CD4-positive, alpha-beta memory T cell (primary cell): ENCODE data around the gene RPP14. TPM values are rescaled to one million over a fixed set of nuclear protein-coding genes. Genes with fewer than 3 reads are reported as not detected.
A peak's percentile ranks its signal among the peaks of the same experiment; 100 is the strongest.
"Not testable (repeated sequence)": the region's sequence is repeated elsewhere in the genome, so short reads cannot be mapped to it uniquely, and the experiment has no call there.

Experiments used
- CTCF ChIA-PET: fragments of 350-600 bp; sonication (Branson Sonifier 250); formaldehyde crosslinking; loops from one replicate; lab custom pipeline; 2021; ENCODE audit warnings: inconsistent platforms; ENCODE audit not compliant: partially characterized antibody; lab: Charles Lee
- POLR2A ChIA-PET: fragments of 350-600 bp; sonication (Branson Sonifier 250); formaldehyde crosslinking; loops from one replicate; lab custom pipeline; 2021; ENCODE audit not compliant: partially characterized antibody; lab: Charles Lee
- DNase-seq, 5 donors: peaks; one replicate each; pipeline versions ENCODE4 v3.0.0 to v3.0.0-alpha.2; 2020 to 2022; ENCODE audit warnings: mixed read lengths in 1 of 5
- H3K27ac ChIP-seq: one replicate; pipeline ENCODE4 v1.7.0; 2013; ENCODE audit warnings: low read depth, low read length
- H3K27me3 ChIP-seq: 2 replicates; pipeline ENCODE4 v1.7.0; 2013; ENCODE audit warnings: mild to moderate bottlenecking, low read length, moderate library complexity; ENCODE audit not compliant: insufficient read depth
- H3K36me3 ChIP-seq: 2 replicates; pipeline ENCODE4 v1.7.0; 2013; ENCODE audit warnings: mild to moderate bottlenecking, low read length, moderate library complexity; ENCODE audit not compliant: insufficient read depth
- H3K4me1 ChIP-seq: 2 replicates; pipeline ENCODE4 v1.7.0; 2013; ENCODE audit warnings: mild to moderate bottlenecking, low read length, moderate library complexity; ENCODE audit not compliant: insufficient read depth
- H3K4me3 ChIP-seq, 2 donors: one replicate each; pipeline ENCODE4 v1.7.0; 2013; ENCODE audit warnings: low read length in 2 of 2, mild to moderate bottlenecking in 1 of 2
- H3K9me3 ChIP-seq, 2 donors: one replicate each; pipeline ENCODE4 v1.7.0; 2013; ENCODE audit warnings: low read length in 2 of 2, control low read depth in 1 of 2; ENCODE audit not compliant: control insufficient read depth in 1 of 2
- H3K27ac Mint-ChIP-seq, 7 donors: one replicate each; pipeline ENCODE4 v1.8.0; 2020 to 2021; ENCODE audit warnings: mixed read lengths in 7 of 7, mild to moderate bottlenecking in 6 of 7, inconsistent platforms in 3 of 7, moderate library complexity in 3 of 7
- H3K27me3 Mint-ChIP-seq, 2 donors: one replicate each; pipeline ENCODE4 v1.8.0; 2020 to 2021; ENCODE audit warnings: mixed read lengths in 2 of 2
- H3K36me3 Mint-ChIP-seq, 2 donors: one replicate each; pipeline ENCODE4 v1.8.0; 2020 to 2021; ENCODE audit warnings: mixed read lengths in 2 of 2, inconsistent platforms in 1 of 2, mild to moderate bottlenecking in 1 of 2
- H3K4me1 Mint-ChIP-seq, 4 donors: one replicate each; pipeline ENCODE4 v1.8.0; 2020 to 2021; ENCODE audit warnings: mixed read lengths in 4 of 4, mild to moderate bottlenecking in 1 of 4
- H3K4me3 Mint-ChIP-seq, 8 donors: one replicate each; pipeline ENCODE4 v1.8.0; 2020 to 2021; ENCODE audit warnings: mixed read lengths in 8 of 8, mild to moderate bottlenecking in 7 of 8, moderate library complexity in 6 of 8, inconsistent platforms in 3 of 8
- H3K9me3 Mint-ChIP-seq, 8 donors: one replicate each; pipeline ENCODE4 v1.8.0; 2020 to 2021; ENCODE audit warnings: mixed read lengths in 8 of 8, mild to moderate bottlenecking in 5 of 8, inconsistent platforms in 3 of 8, moderate library complexity in 1 of 8
- intact Hi-C: fragments of 100-400 bp; cut with micrococcal nuclease; formaldehyde crosslinking; loops from one replicate; pipeline ENCODE4 v1.15.1; 2023
- polyA plus RNA-seq, 2 donors: library from polyadenylated mRNA; unstranded; fragments of 300-500 nt; fragmentation: Illumina TruSeq; gene quantifications; one replicate each; pipeline ENCODE4 v1.2.3, GENCODE V29; 2021
- total RNA-seq, 2 experiments: library from RNA; stranded (reverse); gene quantifications; one replicate each; pipeline ENCODE4 v1.2.3, GENCODE V29; 2021

RPP14 gene
- total and polyA plus RNA-seq, 4 experiments from 2014 or later = 6.1 to 15.4 (median 10.7) TPM

DNA sequence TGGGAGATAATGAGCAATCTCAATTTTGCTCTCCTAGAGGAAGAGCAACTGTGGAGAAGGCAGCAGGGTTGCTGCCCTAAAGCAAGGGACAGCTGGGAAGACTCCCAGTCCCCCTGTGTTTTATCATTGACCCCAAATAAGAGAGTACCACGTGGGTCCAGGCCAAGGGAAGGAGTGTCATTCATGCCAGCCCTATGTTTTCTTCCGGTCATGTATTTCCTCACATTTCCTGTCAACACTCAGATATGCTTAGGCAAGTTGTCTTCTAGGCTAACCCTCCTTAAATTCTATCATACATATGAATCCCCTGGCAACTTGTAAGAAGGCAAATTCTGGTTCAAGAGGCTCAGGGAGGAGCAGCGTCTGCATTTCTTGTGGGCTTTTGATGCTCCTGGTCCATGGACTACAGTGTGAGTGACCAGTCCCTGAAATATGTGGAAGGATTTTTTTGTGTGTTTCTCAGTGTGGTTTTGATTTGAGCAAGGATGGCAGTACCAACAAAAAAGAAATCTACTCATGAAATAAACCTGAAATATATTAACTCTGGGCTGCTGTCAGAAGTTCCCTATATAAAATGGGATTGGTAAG, 31.9 kb upstream of the RPP14 start:
- Histone ChIP-seq H3K4me1 (no peaks in the 10 kb centered on the region), H3K27ac (no peak overlapping the region), H3K36me3 (no peaks in the 10 kb centered on the region), H3K9me3 (no peaks in the 10 kb centered on the region), H3K4me3 (no peak overlapping the region), H3K27me3 (no peaks in the 10 kb centered on the region)
- POLR2A ChIA-PET = no interaction called here
- Mint-ChIP-seq H3K27ac (no peak overlapping the region), H3K36me3 (peaks cover 28 to 58% of the 10 kb centered on the region in 2 donors), H3K9me3 (peaks cover 0 to 3% (median 2%) of the 10 kb centered on the region in 8 donors), H3K27me3 (no peaks in the 10 kb centered on the region), H3K4me1 (no peaks in the 10 kb centered on the region), H3K4me3 (no peak overlapping the region)
- no peak for DNase-seq
- intact Hi-C loops = no loop called here
- CTCF ChIA-PET = no interaction called here

DNA sequence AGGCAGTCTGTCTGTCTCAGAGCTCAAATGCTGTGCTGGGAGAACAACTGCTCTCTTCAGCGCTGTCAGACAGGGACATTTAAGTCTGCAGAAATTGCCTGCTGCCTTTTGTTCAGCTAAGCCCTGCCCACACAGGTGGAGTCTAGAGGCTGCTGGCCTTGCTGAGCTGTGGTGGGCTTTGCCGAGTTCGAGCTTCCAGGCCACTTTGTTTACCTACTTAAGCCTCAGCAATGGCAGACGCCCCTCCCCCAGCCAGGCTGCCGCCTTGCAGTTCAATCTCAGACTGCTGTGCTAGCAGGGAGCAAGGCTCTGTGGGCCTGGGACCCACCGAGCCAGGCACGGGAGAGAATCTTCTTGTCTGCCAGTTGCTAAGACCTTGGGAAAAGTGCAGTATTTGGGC, 25.0 kb upstream of the RPP14 start:
- no peaks in the 10 kb centered on the region for H3K9me3 ChIP-seq
- peaks cover 0 to 4% (median 0%) of the 10 kb centered on the region in 8 donors for H3K9me3 Mint-ChIP-seq
- H3K4me3 ChIP-seq = no peak overlapping the region
- H3K36me3 Mint-ChIP-seq = peaks cover 11 to 54% of the 10 kb centered on the region in 2 donors
- no peaks in the 10 kb centered on the region for H3K4me1 Mint-ChIP-seq
- CTCF ChIA-PET = no interaction called here
- no peak overlapping the region for H3K4me3 Mint-ChIP-seq
- H3K36me3 ChIP-seq = no peaks in the 10 kb centered on the region
- intact Hi-C loops = no loop called here
- H3K27ac Mint-ChIP-seq = no peak overlapping the region
- H3K27ac ChIP-seq = no peak overlapping the region
- POLR2A ChIA-PET = no interaction called here
- H3K27me3 Mint-ChIP-seq = no peaks in the 10 kb centered on the region
- no peak for DNase-seq
- H3K27me3 ChIP-seq = no peaks in the 10 kb centered on the region
- H3K4me1 ChIP-seq = no peaks in the 10 kb centered on the region

DNA sequence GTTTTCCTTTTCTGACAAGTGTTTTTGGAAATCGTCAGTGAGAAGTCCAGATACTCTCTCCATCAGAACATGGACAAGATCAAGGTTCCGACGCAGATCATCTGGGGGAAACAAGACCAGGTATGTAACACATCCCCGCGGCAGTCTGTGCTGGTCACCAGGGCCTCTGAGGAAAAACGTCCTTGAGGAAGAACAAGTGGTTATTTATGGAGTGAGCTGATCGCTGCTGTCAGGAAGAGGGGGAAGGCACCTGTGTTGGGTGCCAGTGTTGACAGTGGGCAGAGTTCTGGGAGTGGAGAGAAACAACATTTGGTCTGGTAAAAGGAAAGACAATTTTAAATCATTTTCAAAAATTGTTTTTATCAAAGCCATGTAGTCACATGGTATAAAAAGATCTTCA, 20.7 kb upstream of the RPP14 start:
- no peak for DNase-seq
- H3K4me1 Mint-ChIP-seq = no peaks in the 10 kb centered on the region
- H3K27ac Mint-ChIP-seq = no peak overlapping the region
- ChIA-PET POLR2A (no interaction called here), CTCF (interaction anchor here (1.5 to 1.7 kb wide), 2 partner anchors 21 kb away, joined by 3 to 4 read pairs; partner anchors contain the start of genes HTD2 and RPP14)
- H3K4me3 ChIP-seq = no peak overlapping the region
- peaks cover 0 to 2% (median 0%) of the 10 kb centered on the region in 8 donors for H3K9me3 Mint-ChIP-seq
- H3K36me3 ChIP-seq = no peaks in the 10 kb centered on the region
- no peaks in the 10 kb centered on the region for H3K9me3 ChIP-seq
- H3K4me1 ChIP-seq = no peaks in the 10 kb centered on the region
- no peaks in the 10 kb centered on the region for H3K27me3 ChIP-seq
- no peak overlapping the region for H3K4me3 Mint-ChIP-seq
- intact Hi-C loops = no loop called here
- peaks cover 10 to 14% of the 10 kb centered on the region in 2 donors for H3K36me3 Mint-ChIP-seq
- no peak overlapping the region for H3K27ac ChIP-seq
- no peaks in the 10 kb centered on the region for H3K27me3 Mint-ChIP-seq

DNA sequence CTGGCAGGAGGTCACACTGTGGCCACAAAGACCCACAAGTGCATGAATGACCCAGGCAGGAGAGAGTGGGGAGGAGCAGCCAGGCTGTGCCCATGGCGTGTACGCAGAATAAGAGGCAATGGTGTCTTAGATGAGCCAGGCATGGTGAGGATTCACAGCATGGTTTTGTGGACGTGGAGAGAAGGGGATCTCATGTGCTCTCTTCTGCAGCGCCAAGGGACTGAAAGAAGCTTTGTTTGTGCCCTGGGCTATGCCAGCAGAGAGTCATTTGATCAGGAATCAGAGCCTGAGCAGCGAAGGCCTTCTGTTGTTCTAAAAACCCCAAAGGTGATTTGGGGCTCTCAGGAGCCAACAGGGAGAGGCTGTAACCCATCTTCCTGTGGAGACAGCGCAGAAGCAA, 18.7 kb upstream of the RPP14 start:
- H3K9me3 ChIP-seq = no peaks in the 10 kb centered on the region
- ChIA-PET POLR2A (no interaction called here), CTCF (no interaction called here)
- H3K9me3 Mint-ChIP-seq = peaks cover 0 to 5% (median 0%) of the 10 kb centered on the region in 8 donors
- H3K36me3 Mint-ChIP-seq = peaks cover 10 to 15% of the 10 kb centered on the region in 2 donors
- no peaks in the 10 kb centered on the region for H3K36me3 ChIP-seq
- H3K27ac Mint-ChIP-seq = peak overlapping the region in 1 of 7 donors; percentile 72
- DNase-seq = no peak
- H3K4me3 Mint-ChIP-seq = no peak overlapping the region
- no peaks in the 10 kb centered on the region for H3K4me1 ChIP-seq
- no peaks in the 10 kb centered on the region for H3K27me3 ChIP-seq
- no peak overlapping the region for H3K27ac ChIP-seq
- no peaks in the 10 kb centered on the region for H3K27me3 Mint-ChIP-seq
- intact Hi-C loops = no loop called here
- no peak overlapping the region for H3K4me3 ChIP-seq
- no peaks in the 10 kb centered on the region for H3K4me1 Mint-ChIP-seq

DNA sequence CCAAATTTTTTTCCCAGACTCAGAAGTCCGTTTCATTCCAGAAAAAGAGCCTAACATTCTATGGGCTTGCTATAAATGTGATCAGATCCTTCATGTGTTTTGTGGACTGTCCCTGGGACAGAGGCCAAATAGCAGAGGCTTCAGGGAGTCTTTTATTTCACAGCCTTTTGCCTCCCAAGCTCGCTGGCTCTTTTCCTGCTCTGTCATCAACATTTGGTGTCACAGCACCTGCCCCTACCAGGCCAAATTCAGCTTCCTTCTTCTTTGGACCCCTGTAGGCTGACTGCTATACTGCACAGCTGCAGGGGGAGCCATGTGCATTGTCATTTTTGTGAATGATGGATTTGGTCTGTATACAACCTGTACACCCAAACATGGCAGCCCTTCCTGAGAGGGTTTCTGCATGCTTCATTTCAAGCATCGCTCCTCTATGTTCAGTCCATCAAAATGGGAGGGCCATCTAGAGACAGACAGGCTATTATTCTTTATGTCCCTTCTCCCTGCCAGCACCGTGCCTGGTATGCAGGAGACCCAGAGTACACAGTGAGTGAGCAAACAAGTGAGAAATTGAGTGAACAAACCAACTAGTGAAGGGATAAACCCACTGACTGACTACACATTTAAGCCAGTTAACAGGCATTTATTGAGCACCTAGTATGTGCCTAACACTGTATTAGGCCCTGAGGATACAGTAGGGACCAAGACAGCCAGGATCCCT, 17.9 kb upstream of the RPP14 start:
- peaks cover 0 to 5% (median 0%) of the 10 kb centered on the region in 8 donors for H3K9me3 Mint-ChIP-seq
- DNase-seq = no peak
- H3K27ac Mint-ChIP-seq = no peak overlapping the region

DNA sequence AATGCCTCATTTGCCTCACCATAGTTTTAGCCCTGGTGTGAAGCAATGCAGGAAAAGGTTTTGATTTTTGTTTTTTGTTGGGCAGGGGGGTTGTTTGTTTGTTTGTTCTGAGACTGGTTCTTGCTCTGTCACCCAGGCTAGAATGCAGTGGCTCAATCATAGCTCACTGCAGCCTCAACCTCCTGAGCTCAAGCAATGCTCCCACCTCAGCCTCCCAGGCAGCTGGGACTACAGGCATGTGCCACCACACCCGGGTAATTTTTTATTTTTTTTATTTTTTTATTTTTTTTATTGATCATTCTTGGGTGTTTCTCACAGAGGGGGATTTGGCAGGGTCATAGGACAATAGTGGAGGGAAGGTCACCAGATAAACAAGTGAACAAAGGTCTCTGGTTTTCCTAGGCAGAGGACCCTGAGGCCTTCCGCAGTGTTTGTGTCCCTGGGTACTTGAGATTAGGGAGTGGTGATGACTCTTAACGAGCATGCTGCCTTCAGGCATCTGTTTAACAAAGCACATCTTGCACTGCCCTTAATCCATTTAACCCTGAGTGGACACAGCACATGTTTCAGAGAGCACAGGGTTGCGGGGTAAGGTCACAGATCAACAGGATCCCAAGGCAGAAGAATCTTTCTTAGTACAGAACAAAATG, 17.0 kb upstream of the RPP14 start:
- H3K9me3 Mint-ChIP-seq, H3K4me3 Mint-ChIP-seq, POLR2A ChIA-PET, H3K27me3 Mint-ChIP-seq, H3K27ac ChIP-seq, intact Hi-C loops, H3K4me1 Mint-ChIP-seq, CTCF ChIA-PET, H3K27ac Mint-ChIP-seq, H3K36me3 ChIP-seq, DNase-seq, H3K27me3 ChIP-seq, H3K9me3 ChIP-seq, H3K4me3 ChIP-seq, H3K4me1 ChIP-seq: not testable (repeated sequence)
- H3K36me3 Mint-ChIP-seq = peaks cover 12 to 15% of the 10 kb centered on the region in 2 donors

More for the DNA sequence above, 17.9 kb upstream of the RPP14 start:
- H3K4me1 Mint-ChIP-seq = no peaks in the 10 kb centered on the region
- ChIA-PET CTCF (no interaction called here), POLR2A (no interaction called here)
- no peaks in the 10 kb centered on the region for H3K36me3 ChIP-seq
- H3K27me3 ChIP-seq = no peaks in the 10 kb centered on the region
- no peaks in the 10 kb centered on the region for H3K27me3 Mint-ChIP-seq
- H3K27ac ChIP-seq = no peak overlapping the region
- H3K4me3 Mint-ChIP-seq = no peak overlapping the region
- no peaks in the 10 kb centered on the region for H3K9me3 ChIP-seq
- H3K4me1 ChIP-seq = no peaks in the 10 kb centered on the region
- H3K36me3 Mint-ChIP-seq = peaks cover 10 to 15% of the 10 kb centered on the region in 2 donors
- intact Hi-C loops = no loop called here
- H3K4me3 ChIP-seq = no peak overlapping the region

DNA sequence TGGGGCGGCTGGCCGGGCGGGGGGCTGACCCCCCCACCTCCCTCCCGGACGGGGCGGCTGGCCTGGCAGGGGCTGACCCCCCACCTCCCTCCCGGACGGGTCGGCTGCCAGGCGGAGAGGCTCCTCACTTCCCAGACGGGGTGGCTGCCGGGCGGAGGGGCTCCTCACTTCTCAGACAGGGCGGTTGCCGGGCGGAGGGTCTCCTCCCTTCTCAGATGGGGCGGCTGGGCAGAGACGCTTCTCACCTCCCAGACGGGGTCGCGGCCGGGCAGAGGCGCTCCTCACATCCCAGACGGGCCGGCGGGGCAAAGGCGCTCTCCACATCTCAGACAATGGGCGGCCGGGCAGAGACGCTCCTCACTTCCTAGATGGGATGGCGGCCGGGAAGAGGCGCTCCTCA, 15.6 kb upstream of the RPP14 start:
- H3K9me3 ChIP-seq, H3K36me3 Mint-ChIP-seq, POLR2A ChIA-PET, H3K4me1 ChIP-seq, H3K27ac Mint-ChIP-seq, H3K36me3 ChIP-seq, H3K4me3 ChIP-seq, H3K4me1 Mint-ChIP-seq, H3K4me3 Mint-ChIP-seq, H3K9me3 Mint-ChIP-seq, intact Hi-C loops, H3K27ac ChIP-seq, DNase-seq, CTCF ChIA-PET, H3K27me3 ChIP-seq, H3K27me3 Mint-ChIP-seq: not testable (repeated sequence)
